ENCODE data around the gene ITGAL. TPM values are rescaled to one million over a fixed set of nuclear protein-coding genes. Genes with fewer than 3 reads are reported as not detected.

ITGAL gene
- total RNA-seq, 1 donor from 2014 or later: 2.4 TPM

DNA sequence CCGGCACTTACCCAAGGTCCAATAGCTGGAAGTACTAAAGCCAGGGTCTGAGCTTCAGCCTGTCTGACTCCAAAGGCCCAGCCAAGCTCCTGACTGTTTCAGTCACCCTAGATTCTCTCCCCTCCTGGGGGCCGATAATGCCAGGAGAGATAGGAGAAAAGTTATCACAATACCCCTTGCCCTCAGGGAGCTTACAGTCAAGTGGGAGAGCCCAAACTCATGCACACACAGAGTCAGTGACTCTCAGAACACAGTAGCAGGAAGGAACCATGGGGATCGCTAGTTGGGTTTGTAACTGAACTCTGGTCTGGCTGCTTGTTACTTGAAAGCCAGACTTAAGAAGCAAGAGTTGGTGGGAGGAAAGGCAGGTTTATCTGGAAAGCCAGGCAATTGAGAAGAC is 39.0 kb downstream of the ITGAL start:
- no peak for DNase-seq
- intact Hi-C loops (cut with micrococcal nuclease): no loop called here
- TF ChIP-seq, protein P1, sequence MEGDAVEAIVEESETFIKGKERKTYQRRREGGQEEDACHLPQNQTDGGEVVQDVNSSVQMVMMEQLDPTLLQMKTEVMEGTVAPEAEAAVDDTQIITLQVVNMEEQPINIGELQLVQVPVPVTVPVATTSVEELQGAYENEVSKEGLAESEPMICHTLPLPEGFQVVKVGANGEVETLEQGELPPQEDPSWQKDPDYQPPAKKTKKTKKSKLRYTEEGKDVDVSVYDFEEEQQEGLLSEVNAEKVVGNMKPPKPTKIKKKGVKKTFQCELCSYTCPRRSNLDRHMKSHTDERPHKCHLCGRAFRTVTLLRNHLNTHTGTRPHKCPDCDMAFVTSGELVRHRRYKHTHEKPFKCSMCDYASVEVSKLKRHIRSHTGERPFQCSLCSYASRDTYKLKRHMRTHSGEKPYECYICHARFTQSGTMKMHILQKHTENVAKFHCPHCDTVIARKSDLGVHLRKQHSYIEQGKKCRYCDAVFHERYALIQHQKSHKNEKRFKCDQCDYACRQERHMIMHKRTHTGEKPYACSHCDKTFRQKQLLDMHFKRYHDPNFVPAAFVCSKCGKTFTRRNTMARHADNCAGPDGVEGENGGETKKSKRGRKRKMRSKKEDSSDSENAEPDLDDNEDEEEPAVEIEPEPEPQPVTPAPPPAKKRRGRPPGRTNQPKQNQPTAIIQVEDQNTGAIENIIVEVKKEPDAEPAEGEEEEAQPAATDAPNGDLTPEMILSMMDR (IDR thresholded peaks at IDR 0.05; ENCODE audit: borderline replicate concordance): no peak
- Histone ChIP-seq H3K9me3 (replicated peaks) (no peaks in the 10 kb centered on the region), H3K4me3 (no peak overlapping the region), H3K36me3 (no peaks in the 10 kb centered on the region), H3K27ac (replicated peaks) (no peak overlapping the region), H3K4me1 (no peaks in the 10 kb centered on the region), H3K27me3 (ENCODE audit: low read depth) (peaks cover 2% of the 10 kb centered on the region)

DNA sequence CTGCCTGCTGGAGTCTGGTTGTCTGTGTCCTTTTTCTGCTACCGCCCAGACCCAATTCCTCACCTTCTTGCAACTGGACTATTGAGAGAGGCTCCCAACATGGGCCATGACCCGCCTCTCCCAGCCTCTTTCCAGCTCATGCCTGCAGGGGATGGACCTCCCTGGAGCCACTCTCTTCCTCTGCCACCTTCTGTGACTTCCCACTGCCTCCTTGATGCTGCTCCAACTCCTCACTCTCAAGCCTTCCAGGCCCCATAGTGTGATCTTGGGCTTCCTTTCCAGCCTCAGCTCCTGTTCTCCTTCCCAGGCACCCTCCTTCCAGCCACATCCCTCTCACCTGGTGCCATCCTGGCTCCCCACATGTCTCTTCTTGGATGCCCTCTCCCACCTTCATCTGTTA is 42.7 kb downstream of the ITGAL start:
- DNase-seq: no peak
- Histone ChIP-seq H3K36me3 (no peaks in the 10 kb centered on the region), H3K4me1 (no peaks in the 10 kb centered on the region), H3K4me3 (no peak overlapping the region), H3K27me3 (ENCODE audit: low read depth) (peaks cover 7% of the 10 kb centered on the region), H3K27ac (replicated peaks) (no peak overlapping the region), H3K9me3 (replicated peaks) (no peaks in the 10 kb centered on the region)
- intact Hi-C loops (cut with micrococcal nuclease): no loop called here
- TF ChIP-seq, protein P1 (IDR thresholded peaks at IDR 0.05; ENCODE audit: borderline replicate concordance): no peak

DNA sequence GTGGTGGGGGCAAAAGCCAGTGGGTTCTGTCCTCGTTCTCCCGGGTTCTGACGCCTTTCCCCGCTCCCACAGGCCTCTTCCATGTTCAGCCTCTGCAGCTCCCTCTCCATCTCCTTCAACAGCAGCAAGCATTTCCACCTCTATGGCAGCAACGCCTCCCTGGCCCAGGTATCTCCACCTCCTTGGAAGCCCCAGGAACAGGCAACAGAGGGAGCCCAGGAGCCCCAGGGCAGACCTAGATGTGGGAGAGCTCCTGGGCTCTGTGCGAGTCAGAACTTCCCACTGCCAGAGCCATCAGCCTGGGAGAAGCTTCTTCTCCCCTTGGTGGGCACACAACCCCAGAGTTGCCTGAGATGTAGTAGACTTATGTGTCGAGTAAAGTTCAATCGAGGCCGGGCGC is 46.0 kb downstream of the ITGAL start:
- intact Hi-C loops (cut with micrococcal nuclease): no loop called here
- Histone ChIP-seq H3K27ac (replicated peaks) (no peak overlapping the region), H3K4me1 (peaks cover 9% of the 10 kb centered on the region), H3K27me3 (ENCODE audit: low read depth) (peaks cover 7% of the 10 kb centered on the region), H3K36me3 (no peaks in the 10 kb centered on the region), H3K4me3 (no peak overlapping the region), H3K9me3 (replicated peaks) (no peaks in the 10 kb centered on the region)
- TF ChIP-seq, protein P1 (IDR thresholded peaks at IDR 0.05; ENCODE audit: borderline replicate concordance): no peak
- no peak for DNase-seq

DNA sequence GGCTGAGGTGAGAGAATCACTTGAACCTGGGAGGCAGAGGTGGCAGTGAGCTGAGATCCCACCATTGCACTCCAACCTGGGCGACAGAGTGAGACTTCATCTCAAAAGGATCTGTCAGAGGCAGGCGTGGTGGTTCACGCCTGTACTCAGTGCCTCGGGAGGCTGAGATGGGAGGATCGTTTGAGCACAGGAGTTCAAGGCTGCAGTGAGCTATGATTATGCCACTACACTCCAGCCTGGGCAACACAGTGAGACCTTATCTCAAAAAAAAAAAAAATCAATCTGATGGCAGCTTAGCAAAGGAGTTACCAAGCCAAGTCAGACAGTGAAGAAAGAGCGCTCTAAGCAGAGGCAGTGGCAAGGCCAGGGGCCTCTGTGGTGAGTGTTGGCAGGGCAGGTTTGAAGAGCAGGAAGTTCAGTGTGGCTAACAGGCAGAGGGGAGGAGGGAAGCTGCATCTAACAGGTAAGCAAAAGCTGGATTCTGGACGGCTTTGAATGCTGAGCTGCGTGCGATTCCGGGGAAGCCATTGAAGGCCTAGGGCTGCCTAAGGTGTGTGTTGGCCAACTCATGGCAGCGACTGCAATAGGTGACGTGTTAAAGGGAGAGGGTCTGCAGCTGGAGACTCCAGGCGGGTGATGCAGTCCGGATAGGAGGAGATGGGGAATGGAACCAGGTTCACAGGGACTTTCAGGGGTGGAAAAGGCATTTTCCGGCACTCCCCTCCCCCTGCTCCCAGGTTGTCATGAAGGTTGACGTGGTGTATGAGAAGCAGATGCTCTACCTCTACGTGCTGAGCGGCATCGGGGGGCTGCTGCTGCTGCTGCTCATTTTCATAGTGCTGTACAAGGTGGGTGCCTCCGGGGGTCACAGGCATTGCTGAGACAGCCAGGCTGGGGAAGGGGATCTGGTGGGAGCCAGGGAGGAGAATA is 46.8 kb downstream of the ITGAL start:
- Histone ChIP-seq H3K9me3 (replicated peaks) (no peaks in the 10 kb centered on the region), H3K4me1 (peaks cover 17% of the 10 kb centered on the region), H3K36me3 (peaks cover 2% of the 10 kb centered on the region), H3K27me3 (ENCODE audit: low read depth) (peaks cover 7% of the 10 kb centered on the region), H3K4me3 (no peak overlapping the region), H3K27ac (replicated peaks) (no peak overlapping the region)
- no peak for DNase-seq
- intact Hi-C loops (cut with micrococcal nuclease): loop anchor here (10.0 kb wide), 1 partner anchor 75 kb away; the partner anchor contains the start of gene SEPHS2
- TF ChIP-seq, protein P1 (IDR thresholded peaks at IDR 0.05; ENCODE audit: borderline replicate concordance): no peak

DNA sequence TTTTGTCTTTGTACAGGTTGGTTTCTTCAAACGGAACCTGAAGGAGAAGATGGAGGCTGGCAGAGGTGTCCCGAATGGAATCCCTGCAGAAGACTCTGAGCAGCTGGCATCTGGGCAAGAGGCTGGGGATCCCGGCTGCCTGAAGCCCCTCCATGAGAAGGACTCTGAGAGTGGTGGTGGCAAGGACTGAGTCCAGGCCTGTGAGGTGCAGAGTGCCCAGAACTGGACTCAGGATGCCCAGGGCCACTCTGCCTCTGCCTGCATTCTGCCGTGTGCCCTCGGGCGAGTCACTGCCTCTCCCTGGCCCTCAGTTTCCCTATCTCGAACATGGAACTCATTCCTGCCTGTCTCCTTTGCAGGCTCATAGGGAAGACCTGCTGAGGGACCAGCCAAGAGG is 48.9 kb downstream of the ITGAL start:
- TF ChIP-seq, protein P1 (IDR thresholded peaks at IDR 0.05; ENCODE audit: borderline replicate concordance): no peak
- no peak for DNase-seq
- intact Hi-C loops (cut with micrococcal nuclease): loop anchor here (10.0 kb wide), 1 partner anchor 77 kb away; the partner anchor contains the start of gene SEPHS2
- peaks cover 36% of the 10 kb centered on the region for H3K4me1 ChIP-seq
- no peak overlapping the region for H3K4me3 ChIP-seq
- no peaks in the 10 kb centered on the region for H3K9me3 ChIP-seq (replicated peaks)
- peaks cover 5% of the 10 kb centered on the region for H3K27me3 ChIP-seq (ENCODE audit: low read depth)
- peaks cover 10% of the 10 kb centered on the region for H3K36me3 ChIP-seq
- no peak overlapping the region for H3K27ac ChIP-seq (replicated peaks)
